HepG2 (cell line): ENCODE measurements around the gene GNAZ. TPM values are rescaled to one million over a fixed set of nuclear protein-coding genes. Genes with fewer than 3 reads are reported as not detected.

Source experiments
- CCDC6 ChIP-seq: sonication (generic); formaldehyde crosslinking; IDR thresholded peaks from 2 replicates; pipeline ENCODE4 v1.8.1; 2022; ENCODE audit warnings: mild to moderate bottlenecking, missing genetic modification reagents, moderate library complexity
- CSRNP1 ChIP-seq: sonication (generic); formaldehyde crosslinking; IDR thresholded peaks from 2 replicates; pipeline ENCODE4 v1.8.1; 2023; ENCODE audit warnings: mild to moderate bottlenecking, missing genetic modification reagents
- FOXA3 ChIP-seq: IDR thresholded peaks from 2 replicates; pipeline ENCODE4 v1.6.1; 2016; ENCODE audit warnings: missing genetic modification reagents, missing compliant biosample characterization
- HNF1B ChIP-seq: sonication (generic); formaldehyde crosslinking; IDR thresholded peaks from 2 replicates; pipeline ENCODE4 v1.5.1; 2020; ENCODE audit warnings: mild to moderate bottlenecking, moderate library complexity, missing genetic modification reagents
- HNRNPH1 ChIP-seq: fragments of 200-400 bp; formaldehyde crosslinking; optimal IDR thresholded peaks from 2 replicates; pipeline ENCODE3; 2017; ENCODE audit warnings: mild to moderate bottlenecking, low read depth, low read length
- HOXA3 ChIP-seq: sonication (generic); formaldehyde crosslinking; IDR thresholded peaks from 2 replicates; pipeline ENCODE4 v1.5.0; 2020; ENCODE audit warnings: missing genetic modification reagents
- LRRFIP1 ChIP-seq: sonication (generic); formaldehyde crosslinking; conservative IDR thresholded peaks from 2 replicates; pipeline ENCODE4 v1.4.0; 2020; ENCODE audit warnings: missing genetic modification reagents
- MAZ ChIP-seq, 2 experiments: sonication (generic) in 1 of 2; formaldehyde crosslinking in 1 of 2; IDR thresholded peaks; 2 replicates each; pipeline versions ENCODE4 v1.5.0 to v1.6.1; 2012 to 2020; ENCODE audit warnings: low read depth in 2 of 2, mild to moderate bottlenecking in 2 of 2, borderline replicate concordance in 1 of 2, improper control_type of control experiment in 1 of 2, low read length in 1 of 2, missing genetic modification reagents in 1 of 2, moderate library complexity in 1 of 2
- PBX2 ChIP-seq: IDR thresholded peaks from 2 replicates; pipeline ENCODE4 v1.6.1; 2016; ENCODE audit warnings: control low read depth
- PRMT3 ChIP-seq: sonication (generic); formaldehyde crosslinking; IDR thresholded peaks from 2 replicates; pipeline ENCODE4 v1.8.1; 2022; ENCODE audit warnings: low read depth, mild to moderate bottlenecking, moderate library complexity, missing genetic modification reagents, borderline replicate concordance
- TAF1 ChIP-seq: sonication (generic); formaldehyde crosslinking; IDR thresholded peaks from 2 replicates; pipeline ENCODE4 v1.4.0; 2020; ENCODE audit warnings: missing genetic modification reagents
- THRA ChIP-seq: sonication (generic); formaldehyde crosslinking; IDR thresholded peaks from 2 replicates; pipeline ENCODE4 v1.4.0; 2020; ENCODE audit warnings: missing genetic modification reagents, borderline replicate concordance
- ZNF513 ChIP-seq: sonication (generic); formaldehyde crosslinking; conservative IDR thresholded peaks from 2 replicates; pipeline ENCODE4 v1.5.0; 2020; ENCODE audit warnings: missing genetic modification reagents
- ZNF704 ChIP-seq: sonication (generic); formaldehyde crosslinking; IDR thresholded peaks from 2 replicates; pipeline ENCODE4 v1.8.1; 2023; ENCODE audit warnings: mild to moderate bottlenecking, inconsistent platforms, moderate library complexity, missing genetic modification reagents, borderline replicate concordance
- polyA plus RNA-seq, 8 experiments: library from polyadenylated mRNA; depleted of rRNA in 3 of 8; stranded (reverse) in 7 of 8; unstranded in 1 of 8; fragments of >200 nt; fragmentation: Illumina TruSeq in 4 of 8; extraction: Trizol in 4 of 8; gene quantifications; 2 replicates each; pipeline versions ENCODE4 v1.2.1 to v1.2.3, GENCODE V29; 2011 to 2016; ENCODE audit warnings: low read depth in 4 of 8, missing spikeins in 1 of 8, mixed read lengths in 1 of 8; ENCODE audit not compliant: insufficient read depth in 1 of 8
- total RNA-seq, 5 experiments: library from RNA; depleted of rRNA; stranded (reverse); fragments of >200 nt; fragmentation: Illumina TruSeq; extraction: Trizol; gene quantifications; 2 replicates each; pipeline ENCODE4 v1.2.3, GENCODE V29; 2016; ENCODE audit warnings: low read depth in 1 of 5

The GNAZ gene
- total and polyA plus RNA-seq, 2 of the 13 experiments (the other 11 are each of a cell fraction or from before 2014, with no cell fraction given), result 11.4 to 22.3 TPM

GRCh38 chr22:23069502-23070357, 589 bp upstream of the GNAZ start (continued):
- TF ChIP-seq THRA (CRISPR knock-in tag), result 0 out of 2 replicates have a peak, but pooled peaks have one; percentile 31
- TF ChIP-seq HNF1B, result peak; percentile 62; the same call in 1 of the 2 replicates
- TF ChIP-seq ZNF704 (CRISPR knock-in tag), result 0 out of 2 replicates have a peak, but pooled peaks have one; percentile 40
- 0 out of 2 replicates have a peak, but pooled peaks have one; percentile 39 for TF ChIP-seq PRMT3 (CRISPR knock-in tag)
- peak; percentile 44; the same call in 1 of the 2 replicates for TF ChIP-seq TAF1 (CRISPR knock-in tag)
- no peak for TF ChIP-seq ZNF513 (CRISPR knock-in tag)
- peak; percentile 41; the same call in 1 of the 2 replicates for TF ChIP-seq MAZ (IDR thresholded peaks at IDR 0.05; ENCODE audit: borderline replicate concordance, low read depth, low read length)
- TF ChIP-seq MAZ (CRISPR knock-in tag; IDR thresholded peaks at IDR 0.05; ENCODE audit: low read depth), result peak; percentile 57
- 0 out of 2 replicates have a peak, but pooled peaks have one; percentile 45 for TF ChIP-seq CSRNP1 (CRISPR knock-in tag)
- 0 out of 2 replicates have a peak, but pooled peaks have one; percentile 47 for TF ChIP-seq CCDC6
- TF ChIP-seq HOXA3 (CRISPR knock-in tag), result peak; percentile 38
- TF ChIP-seq PBX2 (CRISPR knock-in tag), result peak; percentile 90
- TF ChIP-seq HNRNPH1, result no peak
- no peak for TF ChIP-seq FOXA3 (CRISPR knock-in tag)
- TF ChIP-seq LRRFIP1 (CRISPR knock-in tag), result no peak
